Neural progenitor cell (in vitro differentiated cells): ENCODE measurements around the gene ARHGAP8. TPM values are rescaled to one million over a fixed set of nuclear protein-coding genes. Genes with fewer than 3 reads are reported as not detected.
"Not testable (repeated sequence)": the region's sequence is repeated elsewhere in the genome, so short reads cannot be mapped to it uniquely, and the experiment has no call there.

Source experiments
- DNase-seq: peaks from one replicate; pipeline ENCODE4 v3.0.0-alpha.2; 2016; ENCODE audit warnings: low spot score
- H2AFZ ChIP-seq: fragments of 200-600 bp; sonication (generic); replicated peaks from 2 replicates; pipeline ENCODE4 v1.6.1; 2016; ENCODE audit warnings: antibody characterized with exemption
- H3F3A ChIP-seq: fragments of 200-600 bp; sonication (generic); 2 replicates; pipeline ENCODE4 v1.6.1; 2016; ENCODE audit warnings: antibody characterized with exemption, low read depth
- H3K27ac ChIP-seq: fragments of 200-600 bp; sonication (generic); 2 replicates; pipeline ENCODE4 v1.5.1; 2016; ENCODE audit warnings: mild to moderate bottlenecking
- H3K27me3 ChIP-seq: fragments of 200-600 bp; sonication (generic); 2 replicates; pipeline ENCODE4 v1.6.1; 2016; ENCODE audit warnings: mild to moderate bottlenecking, moderate library complexity
- H3K36me3 ChIP-seq: fragments of 200-600 bp; sonication (generic); 2 replicates; pipeline ENCODE4 v1.5.1; 2016
- H3K4me1 ChIP-seq: fragments of 200-600 bp; sonication (generic); 2 replicates; pipeline ENCODE4 v1.6.1; 2016; ENCODE audit warnings: mixed run types
- H3K4me2 ChIP-seq: fragments of 200-600 bp; sonication (generic); 2 replicates; pipeline ENCODE4 v1.6.1; 2016
- H3K4me3 ChIP-seq: fragments of 200-600 bp; sonication (generic); 2 replicates; pipeline ENCODE4 v1.5.1; 2016
- H3K79me2 ChIP-seq: fragments of 200-600 bp; sonication (generic); 2 replicates; pipeline ENCODE4 v1.6.1; 2016; ENCODE audit warnings: low read depth
- H3K9ac ChIP-seq: fragments of 200-600 bp; sonication (generic); 2 replicates; pipeline ENCODE4 v1.6.1; 2016
- H3K9me3 ChIP-seq: fragments of 200-600 bp; sonication (generic); 2 replicates; pipeline ENCODE4 v1.5.1; 2016; ENCODE audit warnings: low read depth
- H4K20me1 ChIP-seq: fragments of 200-600 bp; sonication (generic); 2 replicates; pipeline ENCODE4 v1.6.1; 2016; ENCODE audit warnings: low read depth
- H3K27ac Mint-ChIP-seq: 3 replicates; pipeline ENCODE4 v1.8.0; 2021; ENCODE audit warnings: mixed read lengths
- H3K27me3 Mint-ChIP-seq: 2 replicates; pipeline ENCODE4 v1.8.0; 2022; ENCODE audit warnings: low read depth, mild to moderate bottlenecking, inconsistent platforms, moderate library complexity, mixed read lengths; ENCODE audit not compliant: insufficient read depth
- H3K36me3 Mint-ChIP-seq: 3 replicates; pipeline ENCODE4 v1.8.0; 2021; ENCODE audit warnings: mixed read lengths
- H3K4me1 Mint-ChIP-seq: 3 replicates; pipeline ENCODE4 v1.8.0; 2021; ENCODE audit warnings: mixed read lengths
- H3K4me3 Mint-ChIP-seq: 3 replicates; pipeline ENCODE4 v1.8.0; 2021; ENCODE audit warnings: mild to moderate bottlenecking, moderate library complexity, mixed read lengths
- H3K9me3 Mint-ChIP-seq: 3 replicates; pipeline ENCODE4 v1.8.0; 2020; ENCODE audit warnings: mixed read lengths
- EZH2 ChIP-seq: fragments of 200-600 bp; sonication (generic); IDR thresholded peaks from 2 replicates; pipeline ENCODE4 v1.6.1; 2017; ENCODE audit warnings: antibody characterized with exemption, mild to moderate bottlenecking, moderate library complexity
- EZH2phosphoT487 ChIP-seq: fragments of 200-600 bp; sonication (generic); IDR thresholded peaks from 2 replicates; pipeline ENCODE4 v1.6.1; 2017; ENCODE audit warnings: antibody characterized with exemption
- total RNA-seq: library from RNA; depleted of rRNA; stranded (reverse); fragments of >200 nt; gene quantifications from 2 replicates; pipeline ENCODE4 v1.2.3, GENCODE V29; 2015; ENCODE audit warnings: low replicate concordance
- TF ChIP-seq, protein P1 (sequence below): fragments of 200-600 bp; sonication (generic); IDR thresholded peaks from 2 replicates; pipeline ENCODE4 v1.5.1; 2017; ENCODE audit warnings: antibody characterized with exemption, mild to moderate bottlenecking

The ARHGAP8 gene
- total RNA-seq, 1 donor from 2014 or later, result 3.0 TPM

GRCh38 chr22:44901301-44901700 lies 148.9 kb downstream of the ARHGAP8 start:
- H3K36me3 ChIP-seq, result peaks cover 13% of the 10 kb centered on the region
- no peak overlapping the region for H3K4me3 ChIP-seq
- H3F3A ChIP-seq, result peaks cover 4% of the 10 kb centered on the region
- TF ChIP-seq EZH2 (no peak), EZH2phosphoT487 (no peak)
- TF ChIP-seq, protein P1, sequence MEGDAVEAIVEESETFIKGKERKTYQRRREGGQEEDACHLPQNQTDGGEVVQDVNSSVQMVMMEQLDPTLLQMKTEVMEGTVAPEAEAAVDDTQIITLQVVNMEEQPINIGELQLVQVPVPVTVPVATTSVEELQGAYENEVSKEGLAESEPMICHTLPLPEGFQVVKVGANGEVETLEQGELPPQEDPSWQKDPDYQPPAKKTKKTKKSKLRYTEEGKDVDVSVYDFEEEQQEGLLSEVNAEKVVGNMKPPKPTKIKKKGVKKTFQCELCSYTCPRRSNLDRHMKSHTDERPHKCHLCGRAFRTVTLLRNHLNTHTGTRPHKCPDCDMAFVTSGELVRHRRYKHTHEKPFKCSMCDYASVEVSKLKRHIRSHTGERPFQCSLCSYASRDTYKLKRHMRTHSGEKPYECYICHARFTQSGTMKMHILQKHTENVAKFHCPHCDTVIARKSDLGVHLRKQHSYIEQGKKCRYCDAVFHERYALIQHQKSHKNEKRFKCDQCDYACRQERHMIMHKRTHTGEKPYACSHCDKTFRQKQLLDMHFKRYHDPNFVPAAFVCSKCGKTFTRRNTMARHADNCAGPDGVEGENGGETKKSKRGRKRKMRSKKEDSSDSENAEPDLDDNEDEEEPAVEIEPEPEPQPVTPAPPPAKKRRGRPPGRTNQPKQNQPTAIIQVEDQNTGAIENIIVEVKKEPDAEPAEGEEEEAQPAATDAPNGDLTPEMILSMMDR, result no peak
- no peaks in the 10 kb centered on the region for H4K20me1 ChIP-seq
- H3K9ac ChIP-seq, result no peak overlapping the region
- no peak overlapping the region for H3K4me2 ChIP-seq
- no peak overlapping the region for H3K27ac ChIP-seq
- DNase-seq, result no peak
- Mint-ChIP-seq H3K27ac (no peak overlapping the region), H3K4me1 (no peaks in the 10 kb centered on the region), H3K9me3 (peaks cover 21% of the 10 kb centered on the region), H3K4me3 (no peak overlapping the region), H3K36me3 (peaks cover 68% of the 10 kb centered on the region), H3K27me3 (no peaks in the 10 kb centered on the region)
- H3K9me3 ChIP-seq, result peaks cover 5% of the 10 kb centered on the region
- no peaks in the 10 kb centered on the region for H3K79me2 ChIP-seq
- H2AFZ ChIP-seq, result no peak overlapping the region
- no peaks in the 10 kb centered on the region for H3K27me3 ChIP-seq
- H3K4me1 ChIP-seq, result no peaks in the 10 kb centered on the region

GRCh38 chr22:44903164-44903563 lies 150.8 kb downstream of the ARHGAP8 start:
- H3K4me1 ChIP-seq, H4K20me1 ChIP-seq, H3K4me2 ChIP-seq, H3K9ac ChIP-seq, H3K27me3 ChIP-seq, H3F3A ChIP-seq, H3K4me1 Mint-ChIP-seq, H3K27ac Mint-ChIP-seq, H3K9me3 ChIP-seq, H2AFZ ChIP-seq, DNase-seq, H3K79me2 ChIP-seq, H3K4me3 Mint-ChIP-seq, H3K4me3 ChIP-seq, H3K27ac ChIP-seq, H3K27me3 Mint-ChIP-seq: not testable (repeated sequence)
- peaks cover 21% of the 10 kb centered on the region for H3K9me3 Mint-ChIP-seq
- H3K36me3 Mint-ChIP-seq, result peaks cover 67% of the 10 kb centered on the region
- H3K36me3 ChIP-seq, result peaks cover 13% of the 10 kb centered on the region

DNA sequence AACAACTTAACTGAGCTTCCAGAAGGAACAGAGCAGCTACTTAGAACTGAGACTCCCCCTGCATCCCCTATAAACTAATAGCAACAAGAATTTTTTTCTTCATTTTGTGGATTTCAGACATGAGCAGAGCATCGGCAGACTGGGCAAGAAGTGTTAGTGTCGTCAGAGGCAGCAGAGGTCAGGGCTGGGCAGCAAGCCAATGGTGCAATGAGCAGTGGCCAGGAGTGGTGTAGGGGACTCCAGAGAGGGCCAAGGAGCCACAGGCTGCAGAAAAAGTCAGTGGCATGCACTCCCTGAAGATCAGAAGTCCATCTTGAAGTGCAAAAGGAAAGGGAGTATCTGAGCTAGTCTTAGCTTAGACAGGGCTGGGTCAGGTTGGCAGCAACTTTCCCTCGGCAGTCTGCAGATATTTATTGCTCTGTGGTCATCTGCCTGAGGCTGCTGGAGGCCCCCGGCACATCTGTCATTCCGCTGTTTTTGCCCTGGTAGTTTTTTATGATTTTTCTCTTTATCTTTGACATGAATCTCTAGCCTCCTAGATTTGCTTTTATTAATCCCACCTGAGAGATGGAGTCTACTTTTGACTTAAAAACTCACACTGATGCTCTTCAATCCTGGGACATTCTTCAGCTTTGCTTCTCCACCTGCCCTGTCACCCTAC lies 152.2 kb downstream of the ARHGAP8 start:
- H3K27ac Mint-ChIP-seq, H2AFZ ChIP-seq: not testable (repeated sequence)
- H3K36me3 Mint-ChIP-seq, result peaks cover 67% of the 10 kb centered on the region

GRCh38 chr22:44906248-44906936 lies 154.0 kb downstream of the ARHGAP8 start:
- peaks cover 4% of the 10 kb centered on the region for H3F3A ChIP-seq
- no peak overlapping the region for H2AFZ ChIP-seq
- no peak overlapping the region for H3K27ac ChIP-seq
- Mint-ChIP-seq H3K9me3 (peaks cover 25% of the 10 kb centered on the region), H3K36me3 (peaks cover 69% of the 10 kb centered on the region), H3K4me3 (no peak overlapping the region), H3K27ac (no peak overlapping the region), H3K4me1 (no peaks in the 10 kb centered on the region), H3K27me3 (no peaks in the 10 kb centered on the region)
- no peaks in the 10 kb centered on the region for H3K4me1 ChIP-seq
- no peak overlapping the region for H3K4me3 ChIP-seq
- peaks cover 15% of the 10 kb centered on the region for H3K36me3 ChIP-seq
- H3K4me2 ChIP-seq, result no peak overlapping the region
- TF ChIP-seq, protein P1, result no peak
- no peak for TF ChIP-seq EZH2
- no peak for TF ChIP-seq EZH2phosphoT487
- H3K9ac ChIP-seq, result no peak overlapping the region
- DNase-seq, result no peak
- no peaks in the 10 kb centered on the region for H3K79me2 ChIP-seq
- no peaks in the 10 kb centered on the region for H4K20me1 ChIP-seq
- H3K27me3 ChIP-seq, result no peaks in the 10 kb centered on the region
- H3K9me3 ChIP-seq, result peaks cover 4% of the 10 kb centered on the region

More for the DNA sequence above, 152.2 kb downstream of the ARHGAP8 start:
- not testable (repeated sequence) for H3K27me3 Mint-ChIP-seq, H3K27me3 ChIP-seq, H4K20me1 ChIP-seq, H3K9me3 ChIP-seq, H3K4me1 Mint-ChIP-seq, H3K27ac ChIP-seq, H3K4me3 ChIP-seq, H3K4me1 ChIP-seq, DNase-seq, H3F3A ChIP-seq, H3K4me2 ChIP-seq, H3K79me2 ChIP-seq, H3K4me3 Mint-ChIP-seq, H3K9ac ChIP-seq
- peaks cover 21% of the 10 kb centered on the region for H3K9me3 Mint-ChIP-seq
- peaks cover 13% of the 10 kb centered on the region for H3K36me3 ChIP-seq
